ENCODE results near the gene SHC4.
"Not testable (repeated sequence)": the region's sequence is repeated elsewhere in the genome, so short reads cannot be mapped to it uniquely, and the experiment has no call there.

SHC4 gene

DNA sequence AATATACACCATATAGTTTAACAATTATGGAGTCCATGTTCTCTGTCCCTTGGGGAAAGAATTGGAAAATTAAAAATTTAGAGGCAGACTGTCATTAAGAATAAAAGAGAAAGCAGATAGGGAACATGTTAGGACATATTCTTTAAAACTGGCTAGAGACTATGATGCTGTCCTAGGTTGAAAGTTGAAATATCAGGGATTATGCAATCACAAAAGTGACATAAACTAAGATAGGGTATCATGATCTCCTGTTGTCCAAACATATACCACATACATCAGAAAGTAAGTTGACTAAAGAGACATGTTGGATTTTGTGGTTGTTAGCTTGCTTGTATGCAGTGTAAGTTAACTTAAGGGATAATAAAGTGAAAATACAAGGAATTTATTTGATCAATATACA, 95.7 kb downstream of the SHC4 start:
- H2AFZ ChIP-seq (ENCODE audit: low read length, unreplicated experiment), result no peak overlapping the region
- no peaks in the 10 kb centered on the region for H3K27me3 ChIP-seq (ENCODE audit: insufficient read depth, low read length)
- H3K4me3 ChIP-seq (ENCODE audit: low read depth, low read length), result no peak overlapping the region
- peak overlapping the region; percentile 53 for H3K27ac ChIP-seq (ENCODE audit: low read depth, low read length)
- peaks cover 42% of the 10 kb centered on the region for H3K4me1 ChIP-seq (ENCODE audit: control insufficient read depth, insufficient read depth, low read length, unreplicated experiment)
- no peaks in the 10 kb centered on the region for H3K36me3 ChIP-seq (ENCODE audit: insufficient read depth, low read length)
- no peaks in the 10 kb centered on the region for H3K79me2 ChIP-seq (ENCODE audit: control insufficient read depth, insufficient read depth, low read length, unreplicated experiment)

DNA sequence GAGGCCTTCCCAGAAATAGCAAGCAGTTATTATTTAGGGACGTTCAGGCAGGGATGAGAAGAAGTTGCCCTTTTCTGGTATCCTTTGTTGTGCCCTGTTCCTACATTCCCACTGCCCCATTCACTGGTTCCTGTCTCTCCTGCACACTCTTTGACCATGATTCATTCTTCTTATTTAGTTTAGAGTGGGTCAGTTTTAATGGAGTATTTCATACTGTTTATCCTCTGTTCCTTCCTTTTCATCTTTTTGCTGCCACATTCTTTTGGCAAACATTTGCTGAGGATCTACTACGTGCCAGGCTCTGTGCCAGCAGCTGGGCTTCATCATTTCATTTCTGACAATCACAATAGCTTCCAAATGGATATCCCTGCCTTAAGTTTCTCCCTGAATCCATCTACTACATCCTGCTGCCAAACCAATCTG, 97.6 kb downstream of the SHC4 start:
- peaks cover 42% of the 10 kb centered on the region for H3K4me1 ChIP-seq (ENCODE audit: control insufficient read depth, insufficient read depth, low read length, unreplicated experiment)
- no peaks in the 10 kb centered on the region for H3K36me3 ChIP-seq (ENCODE audit: insufficient read depth, low read length)
- H2AFZ ChIP-seq (ENCODE audit: low read length, unreplicated experiment), result peak overlapping the region; percentile 4
- no peaks in the 10 kb centered on the region for H3K27me3 ChIP-seq (ENCODE audit: insufficient read depth, low read length)
- no peaks in the 10 kb centered on the region for H3K79me2 ChIP-seq (ENCODE audit: control insufficient read depth, insufficient read depth, low read length, unreplicated experiment)
- H3K4me3 ChIP-seq (ENCODE audit: low read depth, low read length), result peak overlapping the region; percentile 18
- peak overlapping the region; percentile 74 for H3K27ac ChIP-seq (ENCODE audit: low read depth, low read length)

DNA sequence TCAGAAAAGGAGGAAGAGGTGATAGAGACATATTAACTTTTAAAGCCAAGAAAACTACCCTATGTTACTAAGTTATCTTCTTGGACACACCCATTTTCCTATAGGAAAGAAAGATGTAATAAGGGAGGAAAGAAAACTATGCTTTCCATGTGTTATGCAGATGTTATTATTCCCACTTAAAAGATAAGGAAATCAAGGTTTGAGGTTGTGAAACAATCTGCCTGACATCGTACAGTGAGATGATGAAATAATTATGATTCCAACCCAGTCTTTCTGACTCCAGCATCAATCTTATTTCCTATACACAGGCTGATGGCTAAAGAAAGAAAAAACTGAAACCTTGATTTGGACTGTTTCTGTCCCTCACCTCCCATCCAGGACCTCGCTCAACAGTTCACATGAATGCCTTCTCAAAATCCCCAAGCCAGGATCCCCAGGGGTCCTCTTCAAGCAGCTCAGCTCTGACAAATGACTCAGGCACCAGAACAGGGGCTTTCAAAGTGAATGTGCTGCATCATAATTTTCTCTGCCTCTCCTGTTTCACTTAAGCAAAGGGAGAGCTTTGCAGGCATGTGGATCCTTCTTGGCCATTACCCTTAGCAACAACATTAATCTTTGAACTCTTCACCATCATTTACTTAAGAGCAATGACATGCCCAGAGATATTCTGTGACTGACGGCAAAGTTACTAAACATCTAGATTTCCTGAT, 98.2 kb downstream of the SHC4 start:
- peaks cover 42% of the 10 kb centered on the region for H3K4me1 ChIP-seq (ENCODE audit: control insufficient read depth, insufficient read depth, low read length, unreplicated experiment)
- peak overlapping the region; percentile 74 for H3K27ac ChIP-seq (ENCODE audit: low read depth, low read length)
- no peaks in the 10 kb centered on the region for H3K27me3 ChIP-seq (ENCODE audit: insufficient read depth, low read length)
- no peaks in the 10 kb centered on the region for H3K79me2 ChIP-seq (ENCODE audit: control insufficient read depth, insufficient read depth, low read length, unreplicated experiment)
- H3K36me3 ChIP-seq (ENCODE audit: insufficient read depth, low read length), result no peaks in the 10 kb centered on the region
- H2AFZ ChIP-seq (ENCODE audit: low read length, unreplicated experiment), result peak overlapping the region; percentile 4
- peak overlapping the region; percentile 18 for H3K4me3 ChIP-seq (ENCODE audit: low read depth, low read length)

DNA sequence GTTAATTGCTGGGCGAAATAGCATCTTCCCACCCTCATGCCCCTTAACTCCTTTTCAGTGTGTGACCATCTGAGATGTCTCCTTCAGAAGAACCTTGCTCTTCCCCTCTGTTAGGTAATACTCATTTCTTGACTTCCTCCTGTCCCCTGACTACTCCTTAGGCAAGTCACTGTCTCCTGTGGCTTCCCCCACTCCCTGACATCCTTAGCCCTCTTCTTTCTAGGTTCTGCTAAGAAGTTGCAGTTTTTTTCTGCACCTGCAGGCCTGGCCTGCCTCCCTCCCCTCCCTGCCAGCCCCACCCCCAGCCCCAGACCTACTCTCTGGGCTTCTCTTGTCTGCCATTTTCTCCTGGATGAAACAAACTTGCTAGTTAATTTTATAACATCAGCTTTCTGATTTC, 101.0 kb downstream of the SHC4 start:
- Histone ChIP-seq H2AFZ (ENCODE audit: low read length, unreplicated experiment) (no peak overlapping the region), H3K27ac (ENCODE audit: low read depth, low read length) (no peak overlapping the region), H3K27me3 (ENCODE audit: insufficient read depth, low read length) (no peaks in the 10 kb centered on the region), H3K4me3 (ENCODE audit: low read depth, low read length) (no peak overlapping the region), H3K79me2 (ENCODE audit: control insufficient read depth, insufficient read depth, low read length, unreplicated experiment) (no peaks in the 10 kb centered on the region), H3K36me3 (ENCODE audit: insufficient read depth, low read length) (no peaks in the 10 kb centered on the region), H3K4me1 (ENCODE audit: control insufficient read depth, insufficient read depth, low read length, unreplicated experiment) (peaks cover 48% of the 10 kb centered on the region)

DNA sequence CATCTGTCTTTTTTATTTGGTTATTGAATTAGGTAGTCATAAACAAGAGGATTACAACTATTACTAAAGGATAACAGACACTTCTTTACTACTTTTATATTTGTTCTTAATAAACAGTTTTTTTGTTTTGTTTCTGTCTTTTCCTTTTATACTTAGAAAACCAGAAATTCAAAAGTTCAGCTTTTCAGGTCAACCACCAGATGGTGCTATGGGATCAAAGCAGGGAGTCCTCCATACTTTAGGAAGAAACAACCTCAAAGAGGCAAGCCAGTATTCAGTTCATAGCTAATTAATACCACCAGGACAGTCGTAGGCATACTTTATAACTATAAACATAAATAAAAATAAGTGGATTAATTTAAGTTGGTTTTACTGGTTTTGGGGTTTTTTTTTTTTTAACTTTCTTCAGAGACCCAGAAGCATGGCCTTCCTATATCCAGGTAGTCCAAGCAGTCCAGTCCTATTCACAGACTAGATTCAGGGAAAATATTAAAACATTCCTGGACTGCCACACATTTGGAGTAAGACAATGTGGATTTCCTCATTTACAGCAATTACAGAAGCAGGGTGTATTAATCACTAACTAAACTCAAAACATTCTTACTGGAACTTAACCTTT, 101.8 kb downstream of the SHC4 start:
- Histone ChIP-seq H3K27me3 (ENCODE audit: insufficient read depth, low read length) (no peaks in the 10 kb centered on the region), H3K79me2 (ENCODE audit: control insufficient read depth, insufficient read depth, low read length, unreplicated experiment) (no peaks in the 10 kb centered on the region), H3K4me3 (ENCODE audit: low read depth, low read length) (no peak overlapping the region), H3K36me3 (ENCODE audit: insufficient read depth, low read length) (no peaks in the 10 kb centered on the region), H2AFZ (ENCODE audit: low read length, unreplicated experiment) (no peak overlapping the region), H3K27ac (ENCODE audit: low read depth, low read length) (no peak overlapping the region), H3K4me1 (ENCODE audit: control insufficient read depth, insufficient read depth, low read length, unreplicated experiment) (peaks cover 44% of the 10 kb centered on the region)

DNA sequence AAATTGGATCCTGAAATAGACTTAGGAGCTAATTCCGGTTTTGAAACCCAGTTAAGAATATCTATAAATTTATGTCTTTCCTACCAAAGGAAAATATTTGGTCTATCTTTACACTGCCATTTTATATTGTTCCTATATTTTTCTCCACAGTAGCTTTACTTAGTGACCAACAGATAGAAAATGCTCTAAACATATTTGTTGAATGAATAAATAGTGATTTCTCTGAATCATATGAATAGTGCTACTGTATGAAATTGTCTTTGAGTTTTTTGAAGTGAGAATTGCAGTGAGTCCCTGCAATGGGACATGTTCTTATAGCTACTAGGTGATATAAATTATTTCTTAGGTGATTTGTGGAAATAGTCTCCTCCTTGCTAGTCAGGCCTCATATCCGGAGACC, 104.3 kb downstream of the SHC4 start:
- Histone ChIP-seq H3K4me1 (ENCODE audit: control insufficient read depth, insufficient read depth, low read length, unreplicated experiment) (peaks cover 41% of the 10 kb centered on the region), H3K36me3 (ENCODE audit: insufficient read depth, low read length) (no peaks in the 10 kb centered on the region), H3K4me3 (ENCODE audit: low read depth, low read length) (no peak overlapping the region), H3K79me2 (ENCODE audit: control insufficient read depth, insufficient read depth, low read length, unreplicated experiment) (no peaks in the 10 kb centered on the region), H2AFZ (ENCODE audit: low read length, unreplicated experiment) (peak overlapping the region; percentile 21), H3K27ac (ENCODE audit: low read depth, low read length) (no peak overlapping the region), H3K27me3 (ENCODE audit: insufficient read depth, low read length) (no peaks in the 10 kb centered on the region)

DNA sequence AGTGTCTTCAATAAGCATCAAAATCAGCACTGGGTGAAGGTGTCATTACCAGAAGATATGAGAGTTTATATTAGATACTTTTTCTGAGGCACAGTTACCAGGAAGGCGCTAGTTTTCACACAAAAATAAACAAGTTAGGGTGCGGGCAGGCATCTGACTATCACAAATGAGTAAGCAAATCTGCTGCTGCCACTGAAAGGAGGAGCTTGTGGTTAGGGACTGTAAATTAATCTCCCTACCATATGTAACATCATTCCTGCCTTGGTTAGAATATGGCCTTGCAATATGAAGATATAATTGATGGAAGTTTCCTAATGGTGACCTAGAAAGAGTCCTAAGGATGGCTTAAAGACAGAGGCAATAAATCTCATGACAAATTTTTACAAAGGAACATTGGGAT, 105.3 kb downstream of the SHC4 start:
- H2AFZ ChIP-seq (ENCODE audit: low read length, unreplicated experiment), result peak overlapping the region; percentile 76
- H3K4me1 ChIP-seq (ENCODE audit: control insufficient read depth, insufficient read depth, low read length, unreplicated experiment), result peaks cover 41% of the 10 kb centered on the region
- no peaks in the 10 kb centered on the region for H3K27me3 ChIP-seq (ENCODE audit: insufficient read depth, low read length)
- no peak overlapping the region for H3K27ac ChIP-seq (ENCODE audit: low read depth, low read length)
- H3K79me2 ChIP-seq (ENCODE audit: control insufficient read depth, insufficient read depth, low read length, unreplicated experiment), result no peaks in the 10 kb centered on the region
- no peaks in the 10 kb centered on the region for H3K36me3 ChIP-seq (ENCODE audit: insufficient read depth, low read length)
- H3K4me3 ChIP-seq (ENCODE audit: low read depth, low read length), result no peak overlapping the region

DNA sequence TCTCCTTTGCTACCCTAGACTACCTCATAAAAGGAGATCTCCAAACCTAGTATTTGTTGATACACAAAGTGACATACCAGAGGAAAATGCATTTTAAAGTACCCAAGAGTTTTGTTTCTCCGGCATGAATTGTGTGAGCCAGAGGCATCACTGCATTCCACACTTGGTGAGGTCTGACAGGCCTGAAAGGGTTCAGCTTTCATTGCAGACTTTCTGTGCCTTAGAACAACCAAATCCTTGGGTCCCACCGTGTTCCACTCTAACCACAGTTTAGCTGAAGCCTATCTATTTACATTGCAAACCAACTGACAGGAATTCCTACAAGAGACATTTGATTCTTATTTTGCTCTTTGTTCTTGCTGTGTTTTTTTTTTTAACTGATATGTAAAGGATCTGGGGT, 106.8 kb downstream of the SHC4 start:
- Histone ChIP-seq H2AFZ (ENCODE audit: low read length, unreplicated experiment) (peak overlapping the region; percentile 69), H3K27me3 (ENCODE audit: insufficient read depth, low read length) (no peaks in the 10 kb centered on the region), H3K27ac (ENCODE audit: low read depth, low read length) (no peak overlapping the region), H3K4me1 (ENCODE audit: control insufficient read depth, insufficient read depth, low read length, unreplicated experiment) (peaks cover 41% of the 10 kb centered on the region), H3K4me3 (ENCODE audit: low read depth, low read length) (no peak overlapping the region), H3K79me2 (ENCODE audit: control insufficient read depth, insufficient read depth, low read length, unreplicated experiment) (no peaks in the 10 kb centered on the region), H3K36me3 (ENCODE audit: insufficient read depth, low read length) (no peaks in the 10 kb centered on the region)

DNA sequence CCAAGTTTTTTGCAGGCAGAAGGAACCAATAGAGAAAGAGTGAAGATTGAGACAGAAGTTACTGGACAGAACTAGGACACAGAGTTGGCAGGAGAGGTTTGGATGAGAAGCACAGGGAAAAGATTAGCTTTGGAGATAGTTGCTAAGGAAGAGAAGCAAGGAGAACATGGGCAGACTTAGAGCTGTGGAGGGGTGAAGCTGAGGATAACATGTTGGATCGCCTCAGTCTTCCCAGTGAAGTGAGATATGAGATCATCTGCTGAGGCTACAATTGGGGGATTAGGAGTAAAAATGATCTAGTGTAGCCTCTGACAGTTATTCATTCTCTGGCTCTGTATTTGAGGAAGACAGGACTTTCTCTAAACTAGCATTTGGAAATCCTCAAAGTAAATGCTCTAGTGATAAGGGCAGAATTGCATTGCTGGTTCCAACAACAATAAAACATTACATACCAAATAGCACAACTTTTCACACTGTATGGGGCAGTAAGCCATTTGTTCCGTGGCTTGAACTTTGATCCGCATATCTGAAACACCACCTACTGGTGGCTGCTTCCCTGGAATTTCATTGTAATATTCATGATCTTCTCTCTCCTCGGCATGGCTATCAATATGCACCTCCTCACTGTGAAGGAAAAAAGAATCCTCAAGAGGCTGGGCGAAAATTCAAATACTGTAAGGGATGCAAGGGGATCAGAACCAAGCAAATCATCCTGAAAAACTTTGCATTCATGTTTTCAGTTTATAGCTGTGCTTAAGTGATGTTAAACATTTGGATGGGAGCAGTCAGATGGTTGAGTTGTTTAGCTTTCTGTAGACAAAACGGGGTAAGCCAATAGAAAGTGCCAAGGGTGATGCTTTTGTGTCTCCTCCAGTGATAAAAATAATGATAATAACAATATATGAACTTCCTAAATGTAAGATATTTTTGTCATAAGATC, 107.9 kb downstream of the SHC4 start:
- Histone ChIP-seq H3K4me3 (ENCODE audit: low read depth, low read length) (peak overlapping the region; percentile 12), H3K36me3 (ENCODE audit: insufficient read depth, low read length) (no peaks in the 10 kb centered on the region), H3K27me3 (ENCODE audit: insufficient read depth, low read length) (no peaks in the 10 kb centered on the region), H2AFZ (ENCODE audit: low read length, unreplicated experiment) (peak overlapping the region; percentile 69), H3K4me1 (ENCODE audit: control insufficient read depth, insufficient read depth, low read length, unreplicated experiment) (peaks cover 41% of the 10 kb centered on the region), H3K27ac (ENCODE audit: low read depth, low read length) (peak overlapping the region; percentile 13; the same call in 1 of the 2 replicates), H3K79me2 (ENCODE audit: control insufficient read depth, insufficient read depth, low read length, unreplicated experiment) (no peaks in the 10 kb centered on the region)

DNA sequence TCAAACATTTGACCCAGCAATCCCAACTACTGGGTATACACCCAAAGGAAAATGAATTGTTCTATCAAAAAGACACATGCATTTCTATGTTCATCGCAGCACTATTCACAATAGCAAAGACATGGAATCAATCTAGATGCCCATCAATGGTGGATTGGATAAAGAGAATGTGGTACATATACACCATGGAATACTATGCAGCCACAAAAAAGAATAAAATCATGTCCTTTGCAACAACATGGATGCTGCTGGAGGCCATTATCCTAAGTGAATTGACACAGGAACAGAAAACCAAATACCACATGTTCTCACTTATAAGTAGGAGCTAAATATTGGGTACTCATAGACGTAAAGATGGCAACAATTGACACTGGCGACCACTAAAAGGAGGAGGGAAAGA, 109.3 kb downstream of the SHC4 start:
- not testable (repeated sequence) for H3K4me3 ChIP-seq (ENCODE audit: low read depth, low read length); H3K27ac ChIP-seq (ENCODE audit: low read depth, low read length); H3K36me3 ChIP-seq (ENCODE audit: insufficient read depth, low read length); H3K27me3 ChIP-seq (ENCODE audit: insufficient read depth, low read length); H2AFZ ChIP-seq (ENCODE audit: low read length, unreplicated experiment); H3K79me2 ChIP-seq (ENCODE audit: control insufficient read depth, insufficient read depth, low read length, unreplicated experiment)
- H3K4me1 ChIP-seq (ENCODE audit: control insufficient read depth, insufficient read depth, low read length, unreplicated experiment), result peaks cover 37% of the 10 kb centered on the region

Measured in ACC112 (cell line).